Activated gamma-delta T cell (primary cell): ENCODE measurements around the gene ZNRF2.

Source experiments
- DNase-seq: peaks from one replicate; lab custom pipeline; 2025; lab: John Stamatoyannopoulos, UW
- total RNA-seq, 2 donors: gene quantifications; one replicate each; lab custom pipeline; 2026; lab: John Stamatoyannopoulos, UW

The ZNRF2 gene
- 47.0 to 49.8 reads per million in 2 donors for total RNA-seq

- peak; percentile 98 for DNase-seq
These were observed at the start of gene ZNRF2 for GRCh38 chr7:30284298-30285066. TSS of gene ZNRF2 (plus strand) at chr7:30284597. CDS start at chr7:30285358, 761 bp downstream.

GRCh38 chr7:30237271-30237695 lies 47.1 kb upstream of the ZNRF2 start:
- no peak for DNase-seq

- no peak for DNase-seq
These were observed 45.5 kb upstream of the ZNRF2 start for GRCh38 chr7:30238721-30239441.

GRCh38 chr7:30240106-30240800 lies 44.1 kb upstream of the ZNRF2 start:
- no peak for DNase-seq

GRCh38 chr7:30241767-30242166 lies 42.6 kb upstream of the ZNRF2 start:
- DNase-seq = no peak

- no peak for DNase-seq
These were observed 40.1 kb upstream of the ZNRF2 start for GRCh38 chr7:30244340-30244739.

GRCh38 chr7:30245913-30246312 lies 38.5 kb upstream of the ZNRF2 start:
- no peak for DNase-seq

GRCh38 chr7:30246392-30246791 lies 38.0 kb upstream of the ZNRF2 start:
- no peak for DNase-seq

- no peak for DNase-seq
These were observed 36.6 kb upstream of the ZNRF2 start for GRCh38 chr7:30247541-30248401.

- no peak for DNase-seq
These were observed 35.1 kb upstream of the ZNRF2 start for GRCh38 chr7:30249316-30249715.

GRCh38 chr7:30249986-30250774 lies 34.2 kb upstream of the ZNRF2 start:
- DNase-seq = no peak

GRCh38 chr7:30251708-30252329 lies 32.6 kb upstream of the ZNRF2 start:
- DNase-seq = no peak

GRCh38 chr7:30252885-30253795 lies 31.3 kb upstream of the ZNRF2 start:
- DNase-seq = no peak

- no peak for DNase-seq
These were observed 30.6 kb upstream of the ZNRF2 start for GRCh38 chr7:30253796-30254165.

GRCh38 chr7:30254248-30254647 lies 30.1 kb upstream of the ZNRF2 start:
- no peak for DNase-seq

- no peak for DNase-seq
These were observed 29.7 kb upstream of the ZNRF2 start for GRCh38 chr7:30254717-30255063.

GRCh38 chr7:30255064-30255769 lies 29.2 kb upstream of the ZNRF2 start:
- no peak for DNase-seq

GRCh38 chr7:30256349-30256858 lies 28.0 kb upstream of the ZNRF2 start:
- no peak for DNase-seq
